ENCODE results near the gene SLC38A2. TPM values are rescaled to one million over a fixed set of nuclear protein-coding genes. Genes with fewer than 3 reads are reported as not detected.

Gene SLC38A2
- total and polyA plus RNA-seq, 2 of the 4 experiments (the other 2 are of a cell fraction) = 313 to 881 TPM

GRCh38 chr12:46378530-46378929 is 6.0 kb upstream of the SLC38A2 start:
- no peak for ATAC-seq (ENCODE audit: low read depth)
- BruUV-seq (replicated peaks) = no TSS peak
- intact Hi-C loops (cut with micrococcal nuclease) (no loop called here), in situ Hi-C loops (cut with MboI; ENCODE audit: low sequenced_read_pairs) (loop anchor here (10.0 kb wide), 1 partner anchor 176 kb away; no protein-coding TSS in a partner anchor), dilution Hi-C loops (cut with HindIII; ENCODE audit: low sequenced_read_pairs, unreplicated experiment) (no loop called here)
- TF ChIP-seq MAZ (IDR thresholded peaks at IDR 0.05; ENCODE audit: borderline replicate concordance, low read depth, low read length) (no peak), CEBPB (IDR thresholded peaks at IDR 0.05; ENCODE audit: low read depth, low read length) (no peak), CHD1 (IDR thresholded peaks at IDR 0.05; ENCODE audit: low read depth, low read length) (no peak), FOS (IDR thresholded peaks at IDR 0.05; ENCODE audit: low read depth, low read length) (no peak), MXI1 (IDR thresholded peaks at IDR 0.05; ENCODE audit: borderline replicate concordance, low read depth, low read length) (no peak), BHLHE40 (IDR thresholded peaks at IDR 0.05; ENCODE audit: low read depth, low read length) (no peak), NFE2L2 (IDR thresholded peaks at IDR 0.05; ENCODE audit: low read depth, low read length) (no peak), MAFK (IDR thresholded peaks at IDR 0.05; ENCODE audit: low read depth, low read length) (no peak), POLR2A (IDR thresholded peaks at IDR 0.05; ENCODE audit: low read depth, low read length) (no peak), RCOR1 (IDR thresholded peaks at IDR 0.05; ENCODE audit: insufficient replicate concordance, low read length) (no peak), CTCF (conservative IDR thresholded peaks at IDR 0.05; ENCODE audit: low read depth, low read length) (no peak), RAD21 (IDR thresholded peaks at IDR 0.05; ENCODE audit: low read length) (no peak), RFX5 (IDR thresholded peaks at IDR 0.05; ENCODE audit: low read depth, low read length) (no peak), SMC3 (IDR thresholded peaks at IDR 0.05; ENCODE audit: low read depth, low read length) (no peak)
- TF ChIP-seq, protein P1, sequence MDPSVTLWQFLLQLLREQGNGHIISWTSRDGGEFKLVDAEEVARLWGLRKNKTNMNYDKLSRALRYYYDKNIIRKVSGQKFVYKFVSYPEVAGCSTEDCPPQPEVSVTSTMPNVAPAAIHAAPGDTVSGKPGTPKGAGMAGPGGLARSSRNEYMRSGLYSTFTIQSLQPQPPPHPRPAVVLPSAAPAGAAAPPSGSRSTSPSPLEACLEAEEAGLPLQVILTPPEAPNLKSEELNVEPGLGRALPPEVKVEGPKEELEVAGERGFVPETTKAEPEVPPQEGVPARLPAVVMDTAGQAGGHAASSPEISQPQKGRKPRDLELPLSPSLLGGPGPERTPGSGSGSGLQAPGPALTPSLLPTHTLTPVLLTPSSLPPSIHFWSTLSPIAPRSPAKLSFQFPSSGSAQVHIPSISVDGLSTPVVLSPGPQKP (IDR thresholded peaks at IDR 0.05; ENCODE audit: borderline replicate concordance, low read depth, low read length) = no peak
- TF ChIP-seq, protein P2, sequence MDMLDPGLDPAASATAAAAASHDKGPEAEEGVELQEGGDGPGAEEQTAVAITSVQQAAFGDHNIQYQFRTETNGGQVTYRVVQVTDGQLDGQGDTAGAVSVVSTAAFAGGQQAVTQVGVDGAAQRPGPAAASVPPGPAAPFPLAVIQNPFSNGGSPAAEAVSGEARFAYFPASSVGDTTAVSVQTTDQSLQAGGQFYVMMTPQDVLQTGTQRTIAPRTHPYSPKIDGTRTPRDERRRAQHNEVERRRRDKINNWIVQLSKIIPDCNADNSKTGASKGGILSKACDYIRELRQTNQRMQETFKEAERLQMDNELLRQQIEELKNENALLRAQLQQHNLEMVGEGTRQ (IDR thresholded peaks at IDR 0.05; ENCODE audit: low read depth, low read length) = no peak
- Histone ChIP-seq H3K4ac (ENCODE audit: low read depth, low read length) (no peak overlapping the region), H2AK9ac (replicated peaks; ENCODE audit: low read depth, low read length, poor library complexity) (no peak overlapping the region), H3K36me3 (ENCODE audit: control insufficient read depth, insufficient read depth, low read length) (no peaks in the 10 kb centered on the region), H3K56ac (ENCODE audit: extremely low read depth, insufficient read depth, low read length) (no peak overlapping the region), H3K4me3 (ENCODE audit: insufficient read depth, low read depth, low read length) (no peak overlapping the region), H3K14ac (replicated peaks; ENCODE audit: low read depth, low read length) (no peak overlapping the region), H2AK5ac (ENCODE audit: low read depth, low read length) (0 out of 2 replicates have a peak overlapping the region, but pooled peaks have one; percentile 35), H2BK120ac (ENCODE audit: low read depth, low read length) (no peak overlapping the region), H2BK15ac (ENCODE audit: low read depth, low read length) (no peak overlapping the region), H3K18ac (ENCODE audit: low read depth, low read length) (no peak overlapping the region), H4K5ac (ENCODE audit: low read depth, low read length) (no peak overlapping the region), H3K9ac (ENCODE audit: low read depth, low read length) (no peak overlapping the region), H2BK5ac (ENCODE audit: low read depth, low read length, poor library complexity, severe bottlenecking) (no peak overlapping the region), H3K9me1 (ENCODE audit: insufficient read depth, low read length) (peaks cover 10% of the 10 kb centered on the region), H3K23ac (ENCODE audit: low read depth, low read length) (no peak overlapping the region), H4K20me1 (ENCODE audit: insufficient read depth, low read length) (no peaks in the 10 kb centered on the region), H3K4me1 (ENCODE audit: control insufficient read depth, insufficient read depth, low read length) (peaks cover 10% of the 10 kb centered on the region), H3K9me3 (ENCODE audit: control insufficient read depth, insufficient read depth, low read length) (no peaks in the 10 kb centered on the region), H3K4me2 (ENCODE audit: low read depth, low read length) (no peak overlapping the region), H3K79me1 (ENCODE audit: low read depth in 1 of 2, low read length in 2 of 2) (peaks cover 25 to 58% of the 10 kb centered on the region in 2 experiments), H3K27ac (ENCODE audit: insufficient read depth, low read length) (no peak overlapping the region), H4K91ac (ENCODE audit: insufficient read depth, low read depth, low read length) (no peak overlapping the region), H3K27me3 (ENCODE audit: control insufficient read depth, insufficient read depth, low read length) (no peaks in the 10 kb centered on the region), H2BK20ac (ENCODE audit: low read depth, low read length) (no peak overlapping the region), H4K8ac (ENCODE audit: low read depth in 2 of 2, low read length in 2 of 2) (no peak overlapping the region), H2AFZ (replicated peaks; ENCODE audit: low read length, poor library complexity) (no peak overlapping the region)
- ChIA-PET POLR2A (ENCODE audit: unreplicated experiment) (no interaction called here), CTCF (no interaction called here)
- DNase-seq = no peak
- no CpG with 5 or more reads among the region's 1 CpG for WGBS, 2 experiments (ENCODE audit: extremely low coverage in 2 of 2, insufficient read length in 1 of 2)

Data from IMR-90 (cell line).